ENCODE results near the gene KCTD21. TPM values are rescaled to one million over a fixed set of nuclear protein-coding genes. Genes with fewer than 3 reads are reported as not detected.
A peak's percentile ranks its signal among the peaks of the same experiment; 100 is the strongest.

Gene KCTD21
- total and polyA plus RNA-seq, 2 experiments from 2014 or later = 4.7 to 8.2 TPM

DNA sequence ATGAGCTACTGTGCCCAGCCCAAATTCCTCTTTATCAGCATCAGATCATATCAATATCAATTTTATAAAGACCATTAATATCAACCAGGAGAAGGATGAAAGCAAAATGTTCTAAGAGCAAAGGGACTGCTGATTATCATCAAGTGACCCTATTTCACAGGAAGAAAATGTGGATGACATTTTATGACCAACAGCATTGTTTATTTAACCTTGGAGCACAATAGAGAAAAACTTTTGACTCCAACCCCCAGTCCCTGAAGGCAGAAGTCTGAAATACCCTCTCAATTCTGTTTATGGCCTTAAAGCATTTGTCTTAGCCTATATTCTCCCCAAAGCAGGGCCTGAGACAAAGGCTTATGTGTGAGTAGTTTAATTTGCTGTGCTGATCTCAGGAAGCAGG, 37.7 kb downstream of the KCTD21 start:
- Histone ChIP-seq H3K27ac (no peak overlapping the region), H3K4me2 (no peak overlapping the region), H3K4me3 (no peak overlapping the region), H3K9me3 (ENCODE audit: low read depth) (no peaks in the 10 kb centered on the region), H3K4me1 (ENCODE audit: insufficient read depth) (no peaks in the 10 kb centered on the region), H3K36me3 (replicated peaks; ENCODE audit: insufficient read depth, low read depth) (no peaks in the 10 kb centered on the region), H3K79me2 (no peaks in the 10 kb centered on the region), H4K20me1 (ENCODE audit: insufficient read depth, poor library complexity, severe bottlenecking) (no peaks in the 10 kb centered on the region), H3K9me2 (replicated peaks; ENCODE audit: insufficient read depth) (no peaks in the 10 kb centered on the region), H3K27me3 (no peaks in the 10 kb centered on the region), H2AFZ (no peak overlapping the region)
- TF ChIP-seq, protein P1, sequence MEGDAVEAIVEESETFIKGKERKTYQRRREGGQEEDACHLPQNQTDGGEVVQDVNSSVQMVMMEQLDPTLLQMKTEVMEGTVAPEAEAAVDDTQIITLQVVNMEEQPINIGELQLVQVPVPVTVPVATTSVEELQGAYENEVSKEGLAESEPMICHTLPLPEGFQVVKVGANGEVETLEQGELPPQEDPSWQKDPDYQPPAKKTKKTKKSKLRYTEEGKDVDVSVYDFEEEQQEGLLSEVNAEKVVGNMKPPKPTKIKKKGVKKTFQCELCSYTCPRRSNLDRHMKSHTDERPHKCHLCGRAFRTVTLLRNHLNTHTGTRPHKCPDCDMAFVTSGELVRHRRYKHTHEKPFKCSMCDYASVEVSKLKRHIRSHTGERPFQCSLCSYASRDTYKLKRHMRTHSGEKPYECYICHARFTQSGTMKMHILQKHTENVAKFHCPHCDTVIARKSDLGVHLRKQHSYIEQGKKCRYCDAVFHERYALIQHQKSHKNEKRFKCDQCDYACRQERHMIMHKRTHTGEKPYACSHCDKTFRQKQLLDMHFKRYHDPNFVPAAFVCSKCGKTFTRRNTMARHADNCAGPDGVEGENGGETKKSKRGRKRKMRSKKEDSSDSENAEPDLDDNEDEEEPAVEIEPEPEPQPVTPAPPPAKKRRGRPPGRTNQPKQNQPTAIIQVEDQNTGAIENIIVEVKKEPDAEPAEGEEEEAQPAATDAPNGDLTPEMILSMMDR (IDR thresholded peaks at IDR 0.05; ENCODE audit: poor library complexity) = no peak
- TF ChIP-seq EZH2phosphoT487 (IDR thresholded peaks at IDR 0.05; ENCODE audit: low read depth, severe bottlenecking, unreplicated experiment) (no peak), EZH2 (IDR thresholded peaks at IDR 0.05; ENCODE audit: borderline replicate concordance) (no peak)
- DNase-seq (ENCODE audit: low spot score) = no peak

DNA sequence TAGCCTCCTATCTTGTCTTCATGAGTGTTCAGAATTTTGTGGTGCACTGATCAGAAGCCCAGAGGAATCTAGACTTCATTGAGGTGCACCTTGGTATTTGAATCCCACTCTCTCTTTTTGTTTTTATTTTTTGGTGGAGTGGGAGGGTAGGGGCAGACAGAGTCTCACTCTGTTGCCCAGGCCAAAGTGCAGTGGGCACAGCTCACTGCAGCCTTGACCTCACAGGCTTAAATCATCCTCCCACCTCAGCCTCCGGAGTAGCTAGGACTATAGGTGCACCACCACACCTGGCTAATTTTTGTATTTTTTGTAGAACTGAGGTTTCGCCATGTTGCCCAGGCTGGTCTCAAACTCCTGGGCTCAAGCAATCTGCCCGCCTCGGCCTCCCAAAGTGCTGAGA, 38.1 kb downstream of the KCTD21 start:
- WGBS (ENCODE audit: low lambda C conversion rate, missing lambda C conversion rate) = 96% methylated on average over 4 of the region's 4 CpGs
- H3K27me3 ChIP-seq = no peaks in the 10 kb centered on the region
- no peak overlapping the region for H3K4me2 ChIP-seq
- H2AFZ ChIP-seq = no peak overlapping the region
- H3K4me3 ChIP-seq = no peak overlapping the region
- no peaks in the 10 kb centered on the region for H3K79me2 ChIP-seq
- no peaks in the 10 kb centered on the region for H4K20me1 ChIP-seq (ENCODE audit: insufficient read depth, poor library complexity, severe bottlenecking)
- no peak for DNase-seq (ENCODE audit: low spot score)
- no peak overlapping the region for H3K27ac ChIP-seq
- no peaks in the 10 kb centered on the region for H3K9me3 ChIP-seq (ENCODE audit: low read depth)
- no peaks in the 10 kb centered on the region for H3K4me1 ChIP-seq (ENCODE audit: insufficient read depth)
- no peaks in the 10 kb centered on the region for H3K36me3 ChIP-seq (replicated peaks; ENCODE audit: insufficient read depth, low read depth)
- TF ChIP-seq EZH2phosphoT487 (IDR thresholded peaks at IDR 0.05; ENCODE audit: low read depth, severe bottlenecking, unreplicated experiment) (no peak), EZH2 (IDR thresholded peaks at IDR 0.05; ENCODE audit: borderline replicate concordance) (no peak)
- TF ChIP-seq, protein P1 (IDR thresholded peaks at IDR 0.05; ENCODE audit: poor library complexity) = no peak
- no peaks in the 10 kb centered on the region for H3K9me2 ChIP-seq (replicated peaks; ENCODE audit: insufficient read depth)

DNA sequence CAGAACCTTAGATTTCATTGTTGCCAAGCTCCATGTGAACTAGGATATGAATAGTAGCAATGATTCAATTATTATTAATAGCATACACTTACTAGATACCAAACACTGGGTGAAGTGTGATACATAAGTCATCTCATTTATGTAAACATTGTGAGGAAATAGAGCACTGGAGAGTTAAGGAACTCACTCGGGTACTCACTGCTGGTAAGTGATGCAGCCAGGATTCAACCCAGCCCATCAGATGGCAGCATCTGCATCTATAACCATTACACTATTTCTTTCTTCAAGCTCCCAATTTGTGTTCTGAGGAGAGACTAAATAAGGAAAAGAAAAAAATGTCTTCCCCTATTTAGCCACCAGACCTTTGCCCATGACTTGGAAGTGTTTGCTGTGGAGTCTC, 38.8 kb downstream of the KCTD21 start:
- H3K27me3 ChIP-seq = no peaks in the 10 kb centered on the region
- DNase-seq (ENCODE audit: low spot score) = peak; percentile 26
- H3K4me2 ChIP-seq = no peak overlapping the region
- no peaks in the 10 kb centered on the region for H4K20me1 ChIP-seq (ENCODE audit: insufficient read depth, poor library complexity, severe bottlenecking)
- H3K9me2 ChIP-seq (replicated peaks; ENCODE audit: insufficient read depth) = no peaks in the 10 kb centered on the region
- H3K9me3 ChIP-seq (ENCODE audit: low read depth) = no peaks in the 10 kb centered on the region
- H3K36me3 ChIP-seq (replicated peaks; ENCODE audit: insufficient read depth, low read depth) = no peaks in the 10 kb centered on the region
- 34% methylated on average over 1 of the region's 1 CpG for WGBS (ENCODE audit: low lambda C conversion rate, missing lambda C conversion rate)
- no peak overlapping the region for H3K27ac ChIP-seq
- H3K4me3 ChIP-seq = no peak overlapping the region
- no peak overlapping the region for H2AFZ ChIP-seq
- TF ChIP-seq EZH2phosphoT487 (IDR thresholded peaks at IDR 0.05; ENCODE audit: low read depth, severe bottlenecking, unreplicated experiment) (no peak), EZH2 (IDR thresholded peaks at IDR 0.05; ENCODE audit: borderline replicate concordance) (no peak)
- TF ChIP-seq, protein P1 (IDR thresholded peaks at IDR 0.05; ENCODE audit: poor library complexity) = peak; percentile 35
- no peaks in the 10 kb centered on the region for H3K4me1 ChIP-seq (ENCODE audit: insufficient read depth)
- H3K79me2 ChIP-seq = no peaks in the 10 kb centered on the region

DNA sequence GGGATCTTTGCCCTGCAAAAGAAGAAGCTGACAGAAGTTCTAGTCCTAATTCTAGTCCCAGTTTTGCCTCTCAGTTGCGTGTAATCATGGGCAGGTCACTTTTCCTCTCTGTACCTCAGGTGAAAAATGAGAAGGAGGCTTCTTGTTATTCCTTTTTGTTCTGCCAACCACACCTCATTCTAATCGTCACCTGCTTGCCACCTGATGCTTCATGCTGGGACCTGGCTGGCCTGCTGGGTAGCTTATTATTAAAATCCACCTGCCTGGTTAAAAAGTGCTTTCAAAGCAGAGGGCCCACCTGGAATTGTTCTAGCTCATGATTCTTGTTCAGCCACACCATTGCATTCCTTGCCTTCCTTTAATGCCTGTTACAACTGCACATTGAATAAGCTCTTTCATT, 40.6 kb downstream of the KCTD21 start:
- TF ChIP-seq EZH2 (IDR thresholded peaks at IDR 0.05; ENCODE audit: borderline replicate concordance) (no peak), EZH2phosphoT487 (IDR thresholded peaks at IDR 0.05; ENCODE audit: low read depth, severe bottlenecking, unreplicated experiment) (no peak)
- TF ChIP-seq, protein P1 (IDR thresholded peaks at IDR 0.05; ENCODE audit: poor library complexity) = no peak
- Histone ChIP-seq H3K36me3 (replicated peaks; ENCODE audit: insufficient read depth, low read depth) (no peaks in the 10 kb centered on the region), H3K4me2 (no peak overlapping the region), H3K4me3 (no peak overlapping the region), H3K9me3 (ENCODE audit: low read depth) (no peaks in the 10 kb centered on the region), H2AFZ (no peak overlapping the region), H3K79me2 (no peaks in the 10 kb centered on the region), H3K27me3 (no peaks in the 10 kb centered on the region), H3K27ac (no peak overlapping the region), H3K4me1 (ENCODE audit: insufficient read depth) (no peaks in the 10 kb centered on the region), H4K20me1 (ENCODE audit: insufficient read depth, poor library complexity, severe bottlenecking) (no peaks in the 10 kb centered on the region), H3K9me2 (replicated peaks; ENCODE audit: insufficient read depth) (no peaks in the 10 kb centered on the region)
- 80% methylated on average over 2 of the region's 2 CpGs for WGBS (ENCODE audit: low lambda C conversion rate, missing lambda C conversion rate)
- no peak for DNase-seq (ENCODE audit: low spot score)

All from hepatocyte (in vitro differentiated cells).